Motor neuron (in vitro differentiated cells): ENCODE results near the gene CAP2. TPM values are rescaled to one million over a fixed set of nuclear protein-coding genes. Genes with fewer than 3 reads are reported as not detected.

Source experiments
- ATAC-seq, 8 experiments: fragments of 200-7000 bp; cut with Tn5 transposase; replicated peaks in 6 of 8; 2 replicates each; pipeline ENCODE4 v1.8.0; 2021; ENCODE audit warnings: mild to moderate bottlenecking in 8 of 8, moderate library complexity in 8 of 8
- H3K27ac ChIP-seq, 2 donors: fragments of 250-450 bp; sonication (Bioruptor Pico); 2 replicates each; pipeline ENCODE4 v1.9.0; 2021; ENCODE audit warnings: antibody characterized with exemption in 2 of 2, mild to moderate bottlenecking in 2 of 2, moderate library complexity in 1 of 2
- H3K4me1 ChIP-seq, 2 donors: fragments of 250-450 bp; sonication (Bioruptor Pico); replicated peaks in 1 of 2; 2 replicates each; pipeline ENCODE4 v1.6.1; 2021; ENCODE audit warnings: antibody characterized with exemption in 2 of 2, mild to moderate bottlenecking in 2 of 2, moderate library complexity in 1 of 2
- H3K4me3 ChIP-seq, 5 donors: fragments of 250-450 bp; sonication (Bioruptor Pico); 2 replicates each; pipeline ENCODE4 v1.9.0; 2021; ENCODE audit warnings: antibody characterized with exemption in 5 of 5, mild to moderate bottlenecking in 5 of 5, moderate library complexity in 4 of 5
- WGBS, 10 experiments: fragments of 450-650 bp; shearing (Covaris generic); methylation state at CpG; one replicate each; pipeline ENCODE4 v1.0.0; 2022; 5-methylcytosine and 5-hydroxymethylcytosine counted together
- in situ Hi-C, 9 experiments: fragments of 400-800 bp; cut with MboI; loops; one replicate each; pipeline ENCODE4 v1.15.0; 2021; ENCODE audit warnings: low sequenced_read_pairs in 9 of 9, low pct_unique_long_range_greater_than_20kb in 2 of 9; ENCODE audit not compliant: unreplicated experiment in 9 of 9
- total RNA-seq, 8 experiments: library from RNA; unstranded; fragments of 300-600 nt; gene quantifications; 2 replicates each; pipeline versions ENCODE4 v1.2.3 to v1.2.4, GENCODE V29; 2022

Gene CAP2
- total RNA-seq, 8 experiments from 2014 or later, result 0.15 to 21.8 (median 10.7) TPM

DNA sequence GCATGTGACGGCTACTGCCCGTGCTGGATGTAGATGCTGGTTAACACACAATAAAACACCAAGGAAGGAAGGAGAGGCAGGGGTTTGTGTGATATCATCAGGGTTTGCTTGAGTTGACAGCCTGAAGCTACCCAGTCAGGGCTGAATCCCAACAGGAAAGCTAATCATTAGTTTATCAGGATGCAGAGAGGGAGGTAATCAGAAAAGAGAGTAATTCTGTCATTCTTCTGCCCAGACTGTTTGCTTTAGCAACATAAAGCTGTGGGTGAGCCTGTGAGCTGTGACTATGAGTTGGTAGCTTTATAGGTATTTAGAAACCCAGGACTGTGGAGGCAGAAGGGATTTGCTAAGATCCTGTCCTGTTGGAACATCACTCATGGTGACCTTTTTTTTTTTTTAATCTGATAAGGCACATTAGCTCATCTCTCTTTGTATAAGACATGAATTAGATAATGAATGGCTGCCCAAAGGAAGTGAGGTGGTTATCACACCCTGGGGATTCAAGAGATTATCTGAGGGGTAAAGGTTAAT lies 79.3 kb downstream of the CAP2 start:
- Histone ChIP-seq H3K4me3 (no peak overlapping the region), H3K4me1 (peaks cover 5 to 34% of the 10 kb centered on the region in 2 donors), H3K27ac (peak overlapping the region; percentile 52 to 75)
- in situ Hi-C loops, result no loop called here
- ATAC-seq, result peak in 5 of 8 experiments; percentile 87 to 92 (median 89)
- WGBS, 10 experiments, result 48 to 100% (median 68%) methylated on average over 2 of the region's 2 CpGs; no CpG with 5 or more reads in 5 of the 10 experiments

DNA sequence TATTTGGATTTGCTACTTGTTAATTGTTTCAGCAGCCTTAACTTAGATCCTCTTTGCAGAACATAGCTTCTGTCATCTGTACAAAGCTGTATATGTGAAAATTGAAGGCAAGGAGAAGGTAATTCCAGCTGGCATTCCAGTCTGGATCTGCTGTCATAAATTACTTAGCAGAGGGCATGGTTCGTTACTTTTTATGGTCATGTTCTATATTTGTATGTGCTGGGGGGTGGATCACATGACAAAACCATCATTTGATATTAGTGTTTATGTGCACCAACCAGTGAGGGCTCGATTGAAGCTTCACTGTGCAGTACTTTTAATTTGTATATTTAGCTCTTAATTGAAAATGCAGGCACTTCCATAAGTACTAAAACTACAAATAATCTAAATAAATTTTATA lies 80.2 kb downstream of the CAP2 start:
- ATAC-seq, result peak in 4 of 8 experiments; percentile 23 to 57 (median 50)
- H3K4me3 ChIP-seq, result no peak overlapping the region
- in situ Hi-C loops, result no loop called here
- 7 to 80% (median 38%) methylated on average over 1 to 2 of the region's 2 CpGs; no CpG with 5 or more reads in 2 of the 10 experiments for WGBS, 10 experiments
- no peak overlapping the region for H3K27ac ChIP-seq
- H3K4me1 ChIP-seq, result peaks cover 5 to 34% of the 10 kb centered on the region in 2 donors

DNA sequence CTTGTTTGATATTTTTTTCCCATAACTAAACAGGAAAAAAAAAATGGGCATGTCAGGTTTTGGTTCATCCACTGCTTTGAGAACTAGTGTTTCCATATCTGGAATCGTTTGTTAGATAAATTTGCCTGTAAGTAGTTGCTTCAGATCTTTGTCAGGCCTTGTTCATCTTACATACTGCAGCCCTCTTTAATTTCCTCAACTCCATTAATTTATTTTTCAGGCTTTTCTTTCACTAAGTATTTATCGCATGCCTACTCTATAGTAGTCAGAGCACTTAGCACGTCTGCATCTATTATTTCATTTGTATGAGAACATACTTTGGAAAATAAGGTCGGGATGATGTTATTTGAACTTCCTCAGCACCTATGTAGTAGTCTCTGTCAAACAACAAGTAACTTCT lies 80.9 kb downstream of the CAP2 start:
- 14 to 97% (median 86%) methylated on average over 1 to 4 of the region's 4 CpGs; no CpG with 5 or more reads in 1 of the 10 experiments for WGBS, 10 experiments
- H3K4me1 ChIP-seq, result peaks cover 5 to 34% of the 10 kb centered on the region in 2 donors
- no peak overlapping the region for H3K27ac ChIP-seq
- no peak overlapping the region for H3K4me3 ChIP-seq
- ATAC-seq, result no peak
- in situ Hi-C loops, result no loop called here

DNA sequence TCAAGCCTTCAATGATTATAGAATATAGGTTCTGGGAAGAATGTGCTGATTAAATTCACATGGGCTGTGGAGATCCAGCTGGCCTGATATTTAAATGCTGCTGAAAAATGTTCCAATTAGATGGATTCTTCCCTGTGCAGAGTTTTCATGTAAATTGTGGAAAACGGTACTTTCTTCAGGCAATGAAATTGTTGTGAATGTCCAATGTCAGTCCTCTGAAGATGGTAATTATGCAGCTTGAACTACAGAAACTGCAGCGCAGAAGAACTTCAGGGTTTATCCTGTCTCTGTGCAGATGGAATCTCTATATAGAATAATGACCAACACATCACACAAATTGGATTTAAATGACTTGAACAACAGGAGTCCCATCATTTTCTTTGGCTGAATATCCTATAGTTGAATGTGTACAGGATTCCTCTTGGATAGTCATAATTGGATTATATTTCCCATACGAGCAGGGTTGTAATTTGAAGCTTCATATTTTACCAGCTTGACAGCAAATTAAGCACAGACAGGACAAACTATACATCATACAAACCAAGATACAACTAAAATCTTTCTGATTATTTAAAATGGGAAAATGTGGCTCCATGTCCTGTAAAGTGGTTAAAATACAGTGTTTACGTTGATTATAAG lies 82.3 kb downstream of the CAP2 start:
- ATAC-seq, result no peak
- in situ Hi-C loops, result no loop called here
- Histone ChIP-seq H3K4me1 (peaks cover 5 to 34% of the 10 kb centered on the region in 2 donors), H3K27ac (no peak overlapping the region), H3K4me3 (no peak overlapping the region)
- WGBS, 10 experiments, result 41 to 90% (median 79%) methylated on average over 2 to 4 of the region's 4 CpGs; no CpG with 5 or more reads in 1 of the 10 experiments

DNA sequence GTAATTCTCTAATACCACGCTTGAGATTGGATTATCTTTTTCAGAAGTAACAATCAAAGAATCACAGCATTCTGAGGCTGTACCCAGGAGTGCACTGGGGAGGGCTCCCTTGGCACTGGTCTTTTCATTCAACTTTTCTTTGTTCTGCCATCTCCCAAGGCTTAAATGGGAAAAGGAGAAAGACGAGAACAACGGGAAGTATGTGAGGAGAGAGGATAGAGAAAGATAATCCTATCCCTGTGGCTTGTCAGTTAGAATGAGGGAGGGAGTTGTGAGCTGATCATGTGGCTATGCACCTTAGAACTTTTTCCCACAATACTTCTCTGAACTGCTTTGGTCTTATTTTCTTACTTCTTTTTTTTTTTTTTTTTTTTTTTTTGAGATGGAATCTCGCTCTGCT lies 83.1 kb downstream of the CAP2 start:
- ATAC-seq, result no peak
- Histone ChIP-seq H3K4me1 (peaks cover 5 to 34% of the 10 kb centered on the region in 2 donors), H3K4me3 (no peak overlapping the region), H3K27ac (no peak overlapping the region)
- in situ Hi-C loops, result no loop called here
- WGBS, 10 experiments, result 37 to 100% (median 80%) methylated on average over 2 to 4 of the region's 4 CpGs; no CpG with 5 or more reads in 4 of the 10 experiments

DNA sequence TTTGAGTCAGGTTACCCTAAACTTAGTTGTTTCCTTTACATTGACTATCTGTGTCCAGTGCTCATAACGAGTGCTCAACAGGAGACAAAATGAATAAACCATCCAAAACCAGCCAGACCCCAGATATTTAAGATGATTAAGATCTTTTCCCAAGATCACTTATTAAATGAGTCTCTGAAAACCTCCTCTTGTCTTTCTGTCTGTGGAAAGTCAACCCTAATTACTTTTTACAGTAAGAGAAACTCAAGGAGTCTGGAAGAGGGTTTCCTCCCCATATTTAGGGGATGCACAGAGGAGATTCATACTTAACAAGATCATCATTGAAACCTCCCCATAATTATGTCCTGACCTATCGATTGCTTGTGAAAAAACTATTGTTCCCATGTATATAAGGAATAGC lies 84.0 kb downstream of the CAP2 start:
- Histone ChIP-seq H3K4me3 (no peak overlapping the region), H3K27ac (no peak overlapping the region), H3K4me1 (peaks cover 5 to 33% of the 10 kb centered on the region in 2 donors)
- in situ Hi-C loops, result no loop called here
- no peak for ATAC-seq
- WGBS, 10 experiments, result 70 to 100% (median 85%) methylated on average over 1 to 2 of the region's 2 CpGs

DNA sequence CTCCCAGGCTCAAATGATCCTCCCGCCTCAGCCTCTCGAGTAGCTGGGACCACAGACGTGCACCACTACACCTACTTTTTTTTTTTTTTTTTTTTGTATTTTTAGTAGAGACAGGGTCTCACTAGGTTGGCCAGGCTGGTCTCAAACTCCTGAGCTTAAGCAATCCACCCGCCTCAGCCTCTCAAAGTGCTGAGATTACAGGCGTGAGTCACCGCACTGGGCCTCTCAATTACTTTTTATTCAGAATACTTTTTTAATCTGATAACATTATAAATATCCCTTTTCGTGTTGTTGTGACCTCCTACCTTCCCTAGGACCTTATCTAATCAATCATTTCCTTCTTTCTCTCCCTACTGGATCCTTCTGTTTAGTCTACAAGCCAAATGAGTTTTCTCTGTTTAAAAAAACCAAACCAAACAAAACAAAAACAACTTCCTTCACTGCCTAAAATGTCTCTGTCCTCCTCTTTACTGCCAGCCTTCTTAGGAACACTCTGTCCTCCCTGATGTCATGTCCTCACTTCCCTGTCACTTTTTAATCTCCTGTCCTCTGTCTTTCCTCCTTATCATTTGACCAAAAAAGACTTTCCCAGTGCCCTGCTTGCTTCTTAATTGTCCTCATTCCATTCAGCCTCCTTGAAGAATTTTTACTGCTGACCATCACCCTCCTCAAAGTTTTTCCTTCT lies 85.0 kb downstream of the CAP2 start:
- 62 to 98% (median 90%) methylated on average over 3 to 7 of the region's 7 CpGs for WGBS, 10 experiments
- no peak for ATAC-seq
- no peak overlapping the region for H3K27ac ChIP-seq
- H3K4me1 ChIP-seq, result peaks cover 0 to 23% of the 10 kb centered on the region in 2 donors
- no peak overlapping the region for H3K4me3 ChIP-seq
- in situ Hi-C loops, result no loop called here

DNA sequence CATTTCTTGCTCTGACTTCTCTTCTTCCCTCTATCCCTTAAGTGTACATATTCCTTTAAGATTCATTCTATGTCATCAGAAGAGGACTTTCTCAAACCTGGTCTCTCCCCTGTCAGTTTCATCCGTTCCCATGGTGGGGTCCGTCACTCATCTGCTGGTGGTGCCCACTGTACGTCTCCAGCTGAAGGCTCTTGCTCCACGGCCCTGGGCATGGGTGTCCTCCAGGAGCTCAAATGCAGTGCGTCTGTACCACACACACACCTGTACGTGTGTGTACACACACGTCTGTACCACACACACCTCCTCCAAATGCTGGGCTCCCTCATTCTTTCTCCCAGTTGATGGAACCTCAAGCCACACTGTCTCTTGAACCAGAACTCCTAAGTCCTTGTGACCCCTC lies 85.6 kb downstream of the CAP2 start:
- Histone ChIP-seq H3K4me3 (no peak overlapping the region), H3K4me1 (peaks cover under 1 to 18% of the 10 kb centered on the region in 2 donors), H3K27ac (no peak overlapping the region)
- in situ Hi-C loops, result no loop called here
- ATAC-seq, result no peak
- 76 to 100% (median 89%) methylated on average over 2 to 6 of the region's 7 CpGs; no CpG with 5 or more reads in 3 of the 10 experiments for WGBS, 10 experiments

DNA sequence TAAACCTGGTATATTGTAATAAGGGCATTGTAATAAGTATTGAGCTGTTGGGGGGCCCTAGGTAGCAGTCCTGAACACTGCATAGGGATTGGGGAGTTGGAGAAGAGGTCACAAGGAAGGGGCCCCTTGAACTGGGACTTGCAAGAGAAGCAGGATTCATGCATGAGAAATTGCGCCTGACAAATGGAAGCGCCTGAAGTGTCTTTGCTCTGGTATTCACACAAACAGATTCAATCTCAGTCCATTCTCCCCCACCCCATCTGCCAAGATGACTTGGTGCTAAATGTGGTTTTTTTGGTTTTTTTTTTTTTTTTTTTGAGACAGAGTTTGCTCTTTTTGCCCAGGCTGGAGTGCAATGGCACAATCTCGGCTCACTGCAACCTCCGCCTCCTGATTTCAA lies 87.1 kb downstream of the CAP2 start:
- in situ Hi-C loops, result no loop called here
- no peak for ATAC-seq
- Histone ChIP-seq H3K4me3 (no peak overlapping the region), H3K27ac (no peak overlapping the region), H3K4me1 (peaks cover 9 to 24% of the 10 kb centered on the region in 2 donors)
- WGBS, 10 experiments, result 90 to 100% (median 96%) methylated on average over 1 to 4 of the region's 4 CpGs; no CpG with 5 or more reads in 3 of the 10 experiments

DNA sequence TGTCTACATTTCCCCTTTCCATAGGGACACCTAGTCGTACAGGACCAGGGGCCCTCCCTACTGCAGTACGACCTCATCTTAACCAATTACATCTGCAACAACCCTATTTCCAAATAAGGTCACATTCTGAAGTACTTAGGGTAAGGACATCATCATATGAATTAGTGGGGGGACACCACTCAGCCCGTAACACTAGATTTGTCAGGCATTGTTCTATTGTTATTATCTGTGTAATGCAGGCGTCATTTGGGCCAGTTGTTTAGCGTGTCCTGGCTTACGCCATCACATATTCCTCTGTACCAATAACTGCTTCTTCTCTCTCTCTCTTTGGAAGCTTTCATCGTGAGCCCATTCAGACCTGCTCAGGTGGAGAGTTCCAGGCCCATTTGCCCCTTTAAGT lies 89.3 kb downstream of the CAP2 start:
- Histone ChIP-seq H3K4me3 (no peak overlapping the region), H3K27ac (no peak overlapping the region), H3K4me1 (peaks cover 9 to 14% of the 10 kb centered on the region in 2 donors)
- in situ Hi-C loops, result no loop called here
- no peak for ATAC-seq
- WGBS, 10 experiments, result 64 to 100% (median 85%) methylated on average over 1 to 7 of the region's 7 CpGs

DNA sequence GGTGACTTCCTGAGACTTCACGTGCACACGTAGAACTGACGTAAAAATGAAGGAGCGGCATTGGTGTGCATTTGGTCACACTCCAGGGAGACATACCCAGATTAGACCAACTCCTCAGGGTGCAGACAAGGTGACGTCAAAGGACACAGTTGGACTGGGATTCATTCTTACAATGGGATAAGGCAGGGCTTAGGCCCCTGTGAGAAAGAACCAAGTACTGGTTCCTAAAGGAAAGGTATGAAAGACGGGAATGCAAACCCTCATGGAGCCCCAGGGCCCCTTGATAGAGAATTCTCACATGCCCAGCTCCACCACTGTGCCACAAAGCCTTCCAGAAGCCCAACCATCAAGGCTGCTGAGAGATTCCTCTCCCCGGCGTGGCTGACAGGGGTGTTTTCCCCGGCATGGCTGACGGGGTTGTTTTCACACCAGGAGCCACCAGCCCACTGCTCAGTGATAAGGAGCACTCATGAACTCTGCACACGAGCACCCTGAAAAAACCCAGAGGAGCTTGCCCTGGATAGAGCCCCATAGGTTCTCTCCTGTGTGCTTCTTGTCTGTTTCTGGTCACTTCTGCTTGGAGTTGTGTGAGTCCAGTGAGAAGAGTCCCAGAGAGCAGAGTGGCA lies 90.1 kb downstream of the CAP2 start:
- peak in 2 of 8 experiments; percentile 23 to 25 for ATAC-seq
- peaks cover 9 to 14% of the 10 kb centered on the region in 2 donors for H3K4me1 ChIP-seq
- no peak overlapping the region for H3K4me3 ChIP-seq
- H3K27ac ChIP-seq, result no peak overlapping the region
- WGBS, 10 experiments, result 67 to 100% (median 94%) methylated on average over 1 to 9 of the region's 11 CpGs; no CpG with 5 or more reads in 1 of the 10 experiments
- in situ Hi-C loops, result no loop called here

DNA sequence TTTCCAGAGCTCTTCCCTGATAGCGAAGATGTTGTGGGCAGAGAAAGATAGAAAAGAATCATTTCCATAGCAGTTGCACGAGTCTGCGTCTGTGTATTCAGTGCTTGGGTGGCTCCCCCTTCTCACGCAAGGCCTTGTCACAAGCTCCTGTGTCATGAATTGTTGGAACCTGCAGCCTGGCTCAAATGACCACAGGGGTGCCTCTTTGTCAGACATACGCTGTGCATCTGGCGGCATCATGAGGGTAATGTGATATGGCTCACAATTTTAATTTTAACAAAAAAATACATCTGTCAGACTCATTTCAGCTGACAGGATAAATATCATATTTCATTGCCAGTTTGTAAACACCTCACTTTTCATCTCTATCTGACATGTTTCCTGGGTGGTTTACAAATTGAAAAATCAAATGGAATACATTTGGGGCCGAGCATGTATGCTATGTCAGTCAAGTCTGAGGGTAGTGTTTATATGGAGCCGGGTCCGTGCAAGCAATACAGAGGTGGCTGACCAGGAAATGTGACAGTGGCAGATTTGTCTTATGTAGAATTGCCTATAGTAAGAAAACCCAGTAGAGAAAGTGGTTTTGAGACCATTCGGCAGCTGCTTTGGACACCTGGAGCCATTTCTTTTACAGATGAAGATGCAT lies 90.9 kb downstream of the CAP2 start:
- ATAC-seq, result peak in 5 of 8 experiments; percentile 85 to 99 (median 96)
- Histone ChIP-seq H3K4me3 (no peak overlapping the region), H3K27ac (no peak overlapping the region), H3K4me1 (peaks cover 9 to 14% of the 10 kb centered on the region in 2 donors)
- WGBS, 10 experiments, result 47 to 97% (median 81%) methylated on average over 2 to 9 of the region's 10 CpGs; no CpG with 5 or more reads in 1 of the 10 experiments
- in situ Hi-C loops, result no loop called here
